ENCODE results near the gene KCTD8. TPM values are rescaled to one million over a fixed set of nuclear protein-coding genes. Genes with fewer than 3 reads are reported as not detected.

The KCTD8 gene
- total and polyA plus RNA-seq, 11 donors, result 0.15 to 2.9 (median 0.17) TPM; not detected in 8

DNA sequence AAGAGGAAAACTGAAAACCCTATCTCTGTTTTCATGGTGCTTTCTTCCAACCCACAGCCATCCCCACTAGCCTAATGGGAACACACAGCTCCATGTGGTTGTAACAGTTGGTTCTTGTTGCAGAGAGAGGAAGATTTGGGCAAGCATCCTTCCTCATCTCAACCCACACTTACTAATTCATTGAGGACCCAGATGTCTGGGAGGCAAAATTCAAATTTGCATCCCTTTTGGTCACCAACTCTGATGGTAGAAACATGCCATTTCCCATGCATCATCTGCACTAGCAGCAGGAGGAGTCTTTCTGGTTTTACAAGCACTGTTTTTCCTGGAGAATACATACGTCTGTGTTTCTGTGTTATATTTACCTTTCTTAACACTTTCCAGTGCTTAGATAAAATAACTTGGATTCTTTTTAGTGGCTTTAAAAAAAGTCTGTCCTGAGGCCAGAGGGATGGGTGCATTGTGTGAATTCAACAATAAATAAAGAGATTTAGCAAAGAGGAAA is 301.0 kb downstream of the KCTD8 start:
- no peak overlapping the region for H3K27ac ChIP-seq
- no peaks in the 10 kb centered on the region for H3K4me1 ChIP-seq
- 21 to 42% (median 34%) methylated on average over 1 of the region's 1 CpG for WGBS, 4 donors
- no peaks in the 10 kb centered on the region for H3K36me3 ChIP-seq
- intact Hi-C loops (cut with DNase I), result no loop called here
- TF ChIP-seq, protein P1, sequence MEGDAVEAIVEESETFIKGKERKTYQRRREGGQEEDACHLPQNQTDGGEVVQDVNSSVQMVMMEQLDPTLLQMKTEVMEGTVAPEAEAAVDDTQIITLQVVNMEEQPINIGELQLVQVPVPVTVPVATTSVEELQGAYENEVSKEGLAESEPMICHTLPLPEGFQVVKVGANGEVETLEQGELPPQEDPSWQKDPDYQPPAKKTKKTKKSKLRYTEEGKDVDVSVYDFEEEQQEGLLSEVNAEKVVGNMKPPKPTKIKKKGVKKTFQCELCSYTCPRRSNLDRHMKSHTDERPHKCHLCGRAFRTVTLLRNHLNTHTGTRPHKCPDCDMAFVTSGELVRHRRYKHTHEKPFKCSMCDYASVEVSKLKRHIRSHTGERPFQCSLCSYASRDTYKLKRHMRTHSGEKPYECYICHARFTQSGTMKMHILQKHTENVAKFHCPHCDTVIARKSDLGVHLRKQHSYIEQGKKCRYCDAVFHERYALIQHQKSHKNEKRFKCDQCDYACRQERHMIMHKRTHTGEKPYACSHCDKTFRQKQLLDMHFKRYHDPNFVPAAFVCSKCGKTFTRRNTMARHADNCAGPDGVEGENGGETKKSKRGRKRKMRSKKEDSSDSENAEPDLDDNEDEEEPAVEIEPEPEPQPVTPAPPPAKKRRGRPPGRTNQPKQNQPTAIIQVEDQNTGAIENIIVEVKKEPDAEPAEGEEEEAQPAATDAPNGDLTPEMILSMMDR (IDR thresholded peaks at IDR 0.05), result no peak
- TF ChIP-seq POLR2A (IDR thresholded peaks at IDR 0.05), result no peak
- H3K4me3 ChIP-seq, result no peak overlapping the region
- DNase-seq (no peak), ATAC-seq (no peak)
- H3K27me3 ChIP-seq, result no peaks in the 10 kb centered on the region
- peaks cover 0 to 11% (median 0%) of the 10 kb centered on the region in 12 donors for H3K9me3 ChIP-seq

DNA sequence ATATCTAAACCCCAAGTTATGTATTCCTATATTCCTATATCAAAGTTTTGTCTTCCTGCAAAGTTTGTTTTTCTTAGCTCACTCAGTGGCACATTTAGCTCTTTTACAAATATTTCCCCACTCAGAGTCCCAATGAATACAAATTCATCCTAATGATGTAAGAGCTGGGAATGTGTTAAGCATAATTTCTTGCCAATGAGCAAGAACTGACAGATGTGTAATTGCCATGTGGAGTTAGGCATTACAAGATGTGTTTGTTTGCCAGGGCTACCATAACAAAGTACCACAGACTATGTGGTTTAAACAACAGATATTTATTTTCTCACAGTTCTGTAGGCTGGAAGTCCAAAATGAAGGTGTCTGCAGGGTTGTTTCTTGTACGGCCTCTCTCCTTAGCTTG is 302.1 kb downstream of the KCTD8 start:
- ATAC-seq (no peak), DNase-seq (no peak)
- no peak for TF ChIP-seq POLR2A (IDR thresholded peaks at IDR 0.05)
- Histone ChIP-seq H3K27ac (no peak overlapping the region), H3K27me3 (no peaks in the 10 kb centered on the region), H3K4me1 (no peaks in the 10 kb centered on the region), H3K4me3 (no peak overlapping the region), H3K9me3 (peaks cover 0 to 11% (median 0%) of the 10 kb centered on the region in 12 donors), H3K36me3 (no peaks in the 10 kb centered on the region)
- intact Hi-C loops (cut with DNase I), result no loop called here
- WGBS, 4 donors, result 87 to 95% (median 93%) methylated on average over 1 of the region's 1 CpG

DNA sequence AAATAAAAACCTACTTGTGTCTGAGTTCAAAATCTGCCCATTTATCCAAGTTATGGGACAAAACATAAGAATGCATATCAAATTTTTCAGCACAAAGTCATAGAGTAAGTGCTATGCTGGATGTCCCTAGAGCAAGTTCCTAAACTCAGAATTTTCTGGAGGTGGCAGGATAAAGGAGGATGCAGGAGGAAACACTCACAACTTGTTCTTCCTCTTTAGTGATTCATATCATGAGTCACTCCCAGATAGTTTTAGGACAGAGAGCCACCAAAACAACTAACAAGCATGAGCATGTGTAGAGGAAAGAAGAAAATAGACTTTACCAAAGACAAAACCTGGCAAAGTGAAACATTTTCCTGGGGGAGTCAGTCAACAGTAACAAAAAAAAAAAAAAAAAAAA is 302.7 kb downstream of the KCTD8 start:
- no peaks in the 10 kb centered on the region for H3K27me3 ChIP-seq
- H3K4me1 ChIP-seq, result no peaks in the 10 kb centered on the region
- H3K4me3 ChIP-seq, result no peak overlapping the region
- intact Hi-C loops (cut with DNase I), result no loop called here
- no peaks in the 10 kb centered on the region for H3K36me3 ChIP-seq
- TF ChIP-seq, protein P1 (IDR thresholded peaks at IDR 0.05), result no peak
- no peak for TF ChIP-seq POLR2A (IDR thresholded peaks at IDR 0.05)
- ATAC-seq (no peak), DNase-seq (no peak)
- H3K27ac ChIP-seq, result no peak overlapping the region
- H3K9me3 ChIP-seq, result peaks cover 0 to 11% (median 0%) of the 10 kb centered on the region in 12 donors

DNA sequence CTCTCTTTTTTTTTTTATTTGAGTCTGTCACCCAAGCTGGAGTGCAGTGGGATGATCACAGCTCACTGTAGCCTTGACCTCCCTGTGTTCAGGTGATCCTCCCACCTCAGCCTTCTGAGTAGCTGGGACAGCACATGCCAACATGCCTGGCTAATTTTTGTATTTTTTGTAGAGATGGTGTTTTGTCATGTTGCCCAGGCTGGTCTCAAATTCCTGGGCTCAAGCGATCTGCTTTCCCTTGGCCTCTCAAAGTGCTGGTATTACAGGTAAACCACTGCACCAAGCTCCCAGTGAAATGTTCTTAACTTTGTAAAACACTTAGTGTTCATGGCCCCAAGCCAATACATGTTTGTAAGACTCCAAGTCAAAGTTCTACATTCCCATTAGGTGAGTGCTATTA is 316.1 kb downstream of the KCTD8 start:
- H3K27me3 ChIP-seq, result no peaks in the 10 kb centered on the region
- H3K27ac ChIP-seq, result no peak overlapping the region
- DNase-seq (no peak), ATAC-seq (no peak)
- H3K36me3 ChIP-seq, result no peaks in the 10 kb centered on the region
- intact Hi-C loops (cut with DNase I), result no loop called here
- peaks cover 0 to 16% (median 0%) of the 10 kb centered on the region in 12 donors for H3K9me3 ChIP-seq
- H3K4me1 ChIP-seq, result no peaks in the 10 kb centered on the region
- TF ChIP-seq, protein P1 (IDR thresholded peaks at IDR 0.05), result no peak
- no peak for TF ChIP-seq POLR2A (IDR thresholded peaks at IDR 0.05)
- WGBS, 4 donors, result 71 to 94% (median 90%) methylated on average over 1 of the region's 1 CpG
- no peak overlapping the region for H3K4me3 ChIP-seq

Other genes with a start within 250 kb of the KCTD8 start
- gene YIPF7, start 202.8 kb upstream of the KCTD8 start, total RNA-seq, result 1 to 10 TPM in 6 of 9 donors, under 1 TPM in 2, not detected in 1; 0.79 to 1.6 (median 1.3) TPM
- gene YIPF7, start 202.8 kb upstream of the KCTD8 start, polyA plus RNA-seq, result under 1 TPM; 0.36 to 0.69 TPM
- 10 to 100 TPM; 14.6 to 25.9 (median 22.7) TPM for gene GUF1, start 229.6 kb upstream of the KCTD8 start, total RNA-seq
- 10 to 100 TPM; 13.9 to 14.5 TPM for gene GUF1, start 229.6 kb upstream of the KCTD8 start, polyA plus RNA-seq